ENCODE data around the gene CYSRT1.
A peak's percentile ranks its signal among the peaks of the same experiment; 100 is the strongest.
"Not testable (repeated sequence)": the region's sequence is repeated elsewhere in the genome, so short reads cannot be mapped to it uniquely, and the experiment has no call there.

Gene CYSRT1

DNA sequence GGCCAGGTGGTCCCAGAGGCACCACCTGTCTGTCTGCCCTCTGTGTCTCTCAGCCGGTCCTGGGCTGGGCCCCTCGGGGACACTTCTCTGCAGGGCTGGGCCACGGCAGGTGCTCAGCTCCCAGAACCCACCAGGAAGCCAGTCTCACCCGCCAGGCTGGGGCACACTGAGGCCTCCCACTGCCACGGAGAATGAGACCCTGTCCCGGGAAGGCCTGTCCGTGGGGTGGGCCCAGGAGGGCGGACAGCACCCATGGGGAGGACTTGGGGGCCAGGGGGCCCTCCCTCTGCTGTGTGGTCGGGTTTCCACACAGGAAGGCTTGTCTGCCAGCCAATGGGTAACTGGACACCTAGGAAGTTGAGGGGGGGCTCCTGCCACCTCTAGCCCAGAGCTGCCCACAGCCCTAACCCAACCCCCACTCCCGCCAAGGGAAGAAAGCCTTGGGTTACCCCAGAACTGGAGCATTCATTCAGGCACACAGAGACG lies 12.0 kb downstream of the CYSRT1 start:
- TF ChIP-seq POLR2AphosphoS5 (IDR thresholded peaks at IDR 0.05; ENCODE audit: low read depth, low read length) (no peak), POLR2A (IDR thresholded peaks at IDR 0.05; ENCODE audit: low read depth, low read length) (no peak), TAF1 (IDR thresholded peaks at IDR 0.05; ENCODE audit: borderline replicate concordance, low read depth, low read length) (no peak)
- no peak for DNase-seq (ENCODE audit: insufficient read length)
- peak; percentile 67 for FAIRE-seq

DNA sequence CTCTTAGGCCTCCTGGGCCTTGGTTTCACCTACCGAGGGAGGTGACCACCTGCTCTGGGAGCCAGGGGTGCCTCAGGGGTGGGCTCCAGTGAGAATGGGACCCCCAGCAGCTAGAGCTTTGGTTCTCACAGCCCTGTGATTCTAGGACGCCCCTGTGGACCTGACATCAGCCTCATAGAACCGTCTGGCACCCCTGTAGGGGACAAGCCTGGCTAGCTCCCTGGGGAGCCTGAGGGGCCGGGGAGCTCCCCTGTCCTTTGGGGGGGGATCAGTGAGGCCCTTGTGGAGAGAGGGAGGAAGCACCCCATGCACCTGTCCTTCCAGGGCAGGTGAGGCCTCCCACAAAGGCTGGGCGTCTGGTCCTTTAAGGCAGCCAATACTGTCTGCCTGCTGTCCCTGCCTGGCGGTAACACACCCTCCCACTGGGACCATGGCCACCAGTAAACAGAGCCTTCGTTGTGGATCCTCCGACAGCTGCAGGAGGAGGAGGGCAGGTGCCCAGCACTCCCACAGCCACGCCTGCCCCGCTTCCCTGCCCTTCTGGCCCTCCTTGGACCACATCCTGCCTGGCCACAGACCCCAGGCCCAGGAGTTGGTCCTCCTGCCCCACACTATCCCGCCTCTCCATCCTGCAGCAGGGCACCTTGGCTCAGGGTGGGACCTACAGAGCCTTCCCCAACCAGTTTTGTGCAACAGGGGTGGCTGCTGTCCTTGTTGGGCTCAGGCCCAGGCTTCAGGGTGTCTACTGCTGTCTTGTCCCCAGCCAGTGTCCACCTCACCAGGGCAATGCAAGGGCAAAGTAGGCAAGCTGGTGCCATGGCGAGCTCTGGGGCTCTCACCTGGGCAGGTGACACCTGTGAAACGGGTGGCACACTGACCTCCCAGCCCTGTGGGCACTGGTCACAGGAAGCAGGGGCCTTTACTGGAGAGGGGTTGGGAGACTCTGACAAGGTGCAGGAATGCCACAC lies 13.1 kb downstream of the CYSRT1 start:
- TF ChIP-seq POLR2A (IDR thresholded peaks at IDR 0.05; ENCODE audit: low read depth, low read length) (no peak), TAF1 (IDR thresholded peaks at IDR 0.05; ENCODE audit: borderline replicate concordance, low read depth, low read length) (no peak), POLR2AphosphoS5 (IDR thresholded peaks at IDR 0.05; ENCODE audit: low read depth, low read length) (no peak)
- FAIRE-seq = no peak
- DNase-seq (ENCODE audit: insufficient read length) = no peak

DNA sequence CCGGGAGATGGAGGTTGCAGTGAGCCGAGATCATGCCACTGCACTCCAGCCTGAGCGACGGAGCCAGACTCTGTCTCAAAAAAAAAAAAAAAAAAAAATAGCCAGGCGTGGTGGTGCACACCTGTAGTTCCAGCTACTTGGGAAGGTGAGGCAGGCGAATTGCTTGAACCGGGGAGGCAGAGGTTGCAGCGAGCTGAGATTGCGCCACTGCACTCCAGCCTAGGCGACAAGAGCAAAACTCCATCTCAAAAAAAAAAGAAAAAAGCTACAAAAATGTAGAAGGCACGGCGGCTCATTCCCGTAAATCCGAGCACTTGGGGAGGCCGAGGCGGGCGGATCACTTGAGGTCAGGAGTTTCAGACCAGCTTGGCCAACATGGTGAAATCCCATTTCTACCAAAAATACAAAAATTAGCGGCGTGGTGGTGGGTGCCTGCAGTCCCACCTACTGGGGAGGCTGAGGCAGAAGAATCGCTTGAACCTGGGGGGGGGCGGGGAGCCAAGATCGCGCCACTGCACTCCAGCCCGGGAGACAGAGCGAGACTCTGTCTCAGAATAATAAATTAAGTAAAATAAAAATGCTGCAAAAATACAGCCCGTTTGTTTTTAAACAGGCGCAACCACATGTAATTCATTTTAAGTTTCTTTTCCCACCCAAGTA lies 14.7 kb downstream of the CYSRT1 start:
- FAIRE-seq; DNase-seq (ENCODE audit: insufficient read length): not testable (repeated sequence)

DNA sequence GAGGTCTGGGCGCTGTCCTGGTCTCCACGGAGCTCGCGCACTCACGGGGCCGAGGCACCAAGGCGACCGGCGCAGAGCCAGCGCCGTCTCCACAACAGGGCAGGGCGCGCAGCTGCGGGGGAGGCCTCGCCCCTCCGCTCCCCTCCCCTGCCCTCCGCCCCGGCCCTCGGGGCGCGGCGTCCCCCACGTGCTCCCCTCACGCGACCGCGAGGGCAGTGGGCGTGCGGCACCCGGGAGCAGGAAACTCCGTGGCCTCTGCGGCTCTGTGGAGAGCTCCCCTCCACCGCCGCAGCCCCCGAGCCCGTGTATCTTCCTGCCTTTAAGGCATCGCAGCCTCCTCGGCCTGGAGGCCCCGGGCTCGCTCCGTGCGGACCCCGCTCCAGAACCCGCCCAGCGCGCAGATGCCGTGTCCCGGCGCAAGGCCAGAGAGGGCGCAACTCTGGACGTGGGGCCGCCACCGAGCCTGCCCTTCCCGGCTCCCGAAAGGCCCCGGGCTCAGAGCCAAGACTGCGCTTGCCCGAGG lies 15.4 kb downstream of the CYSRT1 start:
- DNase-seq (ENCODE audit: insufficient read length) (peak; percentile 75), FAIRE-seq (no peak)

DNA sequence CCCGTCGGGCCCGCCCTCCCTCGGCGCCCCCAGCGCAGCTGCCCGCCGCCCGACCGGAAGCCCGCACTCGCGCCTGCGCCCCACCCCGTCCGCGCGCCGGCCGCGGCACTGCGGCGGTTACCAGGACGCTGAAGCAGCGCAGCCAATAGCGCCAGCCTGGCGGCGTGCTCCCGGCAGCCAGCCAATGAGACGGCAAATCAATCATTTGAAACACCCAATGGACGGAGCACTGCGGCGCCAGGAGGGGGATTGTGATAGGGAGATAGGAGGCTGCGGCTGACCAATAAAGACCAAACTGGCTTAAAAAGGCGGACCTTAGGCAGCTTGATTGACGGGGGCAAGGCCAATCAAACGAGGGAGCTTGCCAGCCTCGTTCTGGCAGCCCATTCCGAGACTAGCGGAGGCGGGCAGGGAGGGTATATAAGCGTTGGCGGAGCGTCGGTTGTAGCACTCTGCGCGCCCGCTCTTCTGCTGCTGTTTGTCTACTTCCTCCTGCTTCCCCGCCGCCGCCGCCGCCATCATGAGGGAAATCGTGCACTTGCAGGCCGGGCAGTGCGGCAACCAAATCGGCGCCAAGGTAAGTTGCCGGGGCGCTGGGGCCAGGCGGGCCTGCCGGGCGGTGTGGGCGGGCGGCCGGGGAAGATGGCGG lies 16.0 kb downstream of the CYSRT1 start, which contains the start of gene TUBB4B:
TSS of gene TUBB4B (plus strand) at position 447 of the 649 bp plus-strand sequence. CDS start at position 521, 74 bp downstream.
- DNase-seq (ENCODE audit: insufficient read length) = peak; percentile 100
- TF ChIP-seq POLR2A (IDR thresholded peaks at IDR 0.05; ENCODE audit: low read depth, low read length) = peak; percentile 99
- TF ChIP-seq POLR2AphosphoS5 (IDR thresholded peaks at IDR 0.05; ENCODE audit: low read depth, low read length) = peak; percentile 99
- peak; percentile 98 for TF ChIP-seq TAF1 (IDR thresholded peaks at IDR 0.05; ENCODE audit: borderline replicate concordance, low read depth, low read length)
- FAIRE-seq = peak; percentile 100

More for the DNA sequence above, 15.4 kb downstream of the CYSRT1 start:
- TF ChIP-seq POLR2AphosphoS5 (IDR thresholded peaks at IDR 0.05; ENCODE audit: low read depth, low read length) (no peak), TAF1 (IDR thresholded peaks at IDR 0.05; ENCODE audit: borderline replicate concordance, low read depth, low read length) (0 out of 2 replicates have a peak, but pooled peaks have one; percentile 9)

DNA sequence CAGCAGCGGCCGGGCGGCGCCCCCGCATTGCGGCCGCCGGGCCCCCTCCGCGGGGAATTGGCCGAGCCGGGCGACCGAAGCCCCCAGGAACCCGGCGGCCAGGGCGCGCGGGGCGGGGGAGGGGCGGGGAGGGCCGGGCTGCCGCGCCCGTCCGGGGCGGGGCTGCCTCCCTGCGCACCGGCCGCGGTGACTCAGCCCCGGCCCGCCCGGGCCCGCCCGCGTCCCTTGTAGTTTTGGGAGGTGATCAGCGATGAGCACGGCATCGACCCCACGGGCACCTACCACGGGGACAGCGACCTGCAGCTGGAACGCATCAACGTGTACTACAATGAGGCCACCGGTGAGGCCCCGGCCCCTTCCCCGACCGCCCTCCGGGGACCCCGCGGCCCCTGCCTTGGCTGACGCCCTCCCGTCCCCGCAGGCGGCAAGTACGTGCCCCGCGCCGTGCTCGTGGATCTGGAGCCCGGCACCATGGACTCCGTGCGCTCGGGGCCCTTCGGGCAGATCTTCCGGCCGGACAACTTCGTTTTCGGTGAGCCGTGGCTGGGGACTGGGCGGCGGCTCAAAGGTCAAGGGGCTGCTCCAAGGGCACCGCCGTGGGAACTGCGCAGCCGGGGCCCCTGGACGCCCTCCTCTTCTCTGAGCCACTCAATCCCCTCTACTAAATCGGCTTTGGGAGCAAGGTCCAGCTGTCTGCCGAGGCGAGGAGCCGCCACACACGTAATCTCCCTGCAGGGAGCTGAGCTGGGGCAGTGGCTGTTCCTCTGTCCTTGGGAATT lies 16.7 kb downstream of the CYSRT1 start:
- DNase-seq (ENCODE audit: insufficient read length) = peak; percentile 62
- FAIRE-seq = no peak
- TF ChIP-seq POLR2AphosphoS5 (IDR thresholded peaks at IDR 0.05; ENCODE audit: low read depth, low read length) = no peak
- TF ChIP-seq POLR2A (IDR thresholded peaks at IDR 0.05; ENCODE audit: low read depth, low read length) = no peak
- TF ChIP-seq TAF1 (IDR thresholded peaks at IDR 0.05; ENCODE audit: borderline replicate concordance, low read depth, low read length) = no peak

DNA sequence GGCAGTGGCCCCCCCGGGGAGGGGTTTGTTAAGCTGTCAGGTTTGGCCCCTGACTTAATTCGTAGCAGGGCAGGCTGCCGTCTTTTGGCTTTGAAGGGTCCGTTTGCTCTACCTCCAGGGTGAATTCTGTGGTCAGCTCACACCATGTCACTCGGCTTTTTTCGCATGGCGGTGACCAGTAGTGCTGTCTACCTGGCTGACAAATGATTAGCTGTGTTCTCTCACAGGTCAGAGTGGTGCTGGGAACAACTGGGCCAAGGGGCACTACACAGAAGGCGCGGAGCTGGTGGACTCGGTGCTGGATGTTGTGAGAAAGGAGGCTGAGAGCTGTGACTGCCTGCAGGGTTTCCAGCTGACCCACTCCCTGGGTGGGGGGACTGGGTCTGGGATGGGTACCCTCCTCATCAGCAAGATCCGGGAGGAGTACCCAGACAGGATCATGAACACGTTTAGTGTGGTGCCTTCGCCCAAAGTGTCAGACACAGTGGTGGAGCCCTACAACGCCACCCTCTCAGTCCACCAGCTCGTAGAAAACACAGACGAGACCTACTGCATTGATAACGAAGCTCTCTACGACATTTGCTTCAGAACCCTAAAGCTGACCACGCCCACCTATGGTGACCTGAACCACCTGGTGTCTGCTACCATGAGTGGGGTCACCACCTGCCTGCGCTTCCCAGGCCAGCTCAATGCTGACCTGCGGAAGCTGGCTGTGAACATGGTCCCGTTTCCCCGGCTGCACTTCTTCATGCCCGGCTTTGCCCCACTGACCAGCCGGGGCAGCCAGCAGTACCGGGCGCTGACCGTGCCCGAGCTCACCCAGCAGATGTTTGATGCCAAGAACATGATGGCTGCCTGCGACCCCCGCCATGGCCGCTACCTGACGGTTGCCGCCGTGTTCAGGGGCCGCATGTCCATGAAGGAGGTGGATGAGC lies 17.6 kb downstream of the CYSRT1 start:
- DNase-seq (ENCODE audit: insufficient read length) (no peak), FAIRE-seq (no peak)
- TF ChIP-seq POLR2AphosphoS5 (IDR thresholded peaks at IDR 0.05; ENCODE audit: low read depth, low read length) (peak; percentile 17; the same call in 1 of the 2 replicates), TAF1 (IDR thresholded peaks at IDR 0.05; ENCODE audit: borderline replicate concordance, low read depth, low read length) (no peak)

DNA sequence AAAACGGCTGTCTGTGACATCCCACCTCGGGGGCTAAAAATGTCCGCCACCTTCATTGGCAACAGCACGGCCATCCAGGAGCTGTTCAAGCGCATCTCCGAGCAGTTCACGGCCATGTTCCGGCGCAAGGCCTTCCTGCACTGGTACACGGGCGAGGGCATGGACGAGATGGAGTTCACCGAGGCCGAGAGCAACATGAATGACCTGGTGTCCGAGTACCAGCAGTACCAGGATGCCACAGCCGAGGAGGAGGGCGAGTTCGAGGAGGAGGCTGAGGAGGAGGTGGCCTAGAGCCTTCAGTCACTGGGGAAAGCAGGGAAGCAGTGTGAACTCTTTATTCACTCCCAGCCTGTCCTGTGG lies 18.3 kb downstream of the CYSRT1 start:
- not testable (repeated sequence) for FAIRE-seq

DNA sequence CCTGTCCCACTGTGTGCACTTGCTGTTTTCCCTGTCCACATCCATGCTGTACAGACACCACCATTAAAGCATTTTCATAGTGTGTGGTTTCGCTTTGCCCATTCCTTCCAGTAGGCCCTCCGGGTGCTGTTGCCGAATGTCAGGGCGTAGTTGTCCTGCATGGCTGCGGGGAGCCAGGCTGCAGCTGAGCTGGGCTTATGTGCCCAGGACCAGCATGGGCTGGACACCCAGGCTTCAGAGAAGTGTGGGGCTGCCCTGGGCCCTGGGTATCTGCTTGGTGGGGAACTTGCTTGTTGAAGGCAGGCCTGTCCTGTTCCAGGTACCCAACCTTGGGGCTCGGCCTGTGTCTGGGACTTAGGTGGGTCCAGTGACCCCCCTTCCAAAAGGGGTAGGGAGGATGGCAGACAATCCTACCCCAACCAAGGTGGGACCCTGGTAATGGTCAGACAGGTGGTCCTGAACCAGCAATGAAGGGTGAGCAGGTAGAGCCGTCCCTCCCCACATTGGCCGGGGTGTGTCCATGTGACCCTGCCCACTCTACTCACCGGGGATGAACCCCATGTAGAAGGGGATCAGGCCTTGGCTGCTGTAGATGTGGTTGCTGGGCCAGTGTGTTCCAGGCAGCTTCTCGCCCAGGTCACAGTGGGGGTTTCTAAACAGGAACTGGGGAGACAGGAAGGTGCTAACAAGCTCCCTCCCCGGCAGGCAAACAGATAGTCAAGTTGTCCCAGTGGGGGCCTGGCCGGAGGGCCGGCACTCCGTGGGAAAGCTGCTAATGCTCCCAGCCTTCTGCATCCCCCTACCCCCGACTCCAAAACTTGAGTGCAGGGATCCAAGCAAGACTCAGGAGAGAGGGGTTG lies 18.9 kb downstream of the CYSRT1 start:
- FAIRE-seq = no peak
- DNase-seq (ENCODE audit: insufficient read length) = no peak
- TF ChIP-seq POLR2A (IDR thresholded peaks at IDR 0.05; ENCODE audit: low read depth, low read length) (peak; percentile 62), TAF1 (IDR thresholded peaks at IDR 0.05; ENCODE audit: borderline replicate concordance, low read depth, low read length) (no peak), POLR2AphosphoS5 (IDR thresholded peaks at IDR 0.05; ENCODE audit: low read depth, low read length) (peak; percentile 88)

More for the DNA sequence above, 18.3 kb downstream of the CYSRT1 start:
- DNase-seq (ENCODE audit: insufficient read length) = not testable (repeated sequence)
